HG02870 (cell line): ENCODE data around the gene LCN15.
"Not testable (repeated sequence)": the region's sequence is repeated elsewhere in the genome, so short reads cannot be mapped to it uniquely, and the experiment has no call there.

Source experiments
- ATAC-seq: cut with Tn5 transposase; IDR thresholded peaks from one replicate; pipeline ENCODE4 v1.9.1; 2021; ENCODE audit warnings: mild to moderate bottlenecking, moderate library complexity; ENCODE audit not compliant: unreplicated experiment

The LCN15 gene

GRCh38 chr9:136756836-136757235 is 7.5 kb downstream of the LCN15 start:
- no peak for ATAC-seq

- ATAC-seq = no peak
Observed at GRCh38 chr9:136756134-136756438, 8.2 kb downstream of the LCN15 start.

GRCh38 chr9:136755302-136756133 is 8.8 kb downstream of the LCN15 start:
- not testable (repeated sequence) for ATAC-seq

- no peak for ATAC-seq
Observed at GRCh38 chr9:136754626-136755301, 9.6 kb downstream of the LCN15 start.

GRCh38 chr9:136754059-136754572 is 10.2 kb downstream of the LCN15 start:
- ATAC-seq = no peak

GRCh38 chr9:136753371-136754058 is 10.8 kb downstream of the LCN15 start:
- no peak for ATAC-seq

GRCh38 chr9:136751814-136752213 is 12.5 kb downstream of the LCN15 start:
- no peak for ATAC-seq

- no peak for ATAC-seq
Observed at GRCh38 chr9:136751244-136751643, 13.1 kb downstream of the LCN15 start.

GRCh38 chr9:136750526-136750925 is 13.8 kb downstream of the LCN15 start:
- ATAC-seq = no peak

- no peak for ATAC-seq
Observed at GRCh38 chr9:136748666-136749611, 15.4 kb downstream of the LCN15 start.

- no peak for ATAC-seq
Observed at GRCh38 chr9:136748201-136748600, 16.1 kb downstream of the LCN15 start, which contains the start of gene LCN6. LCN6 (minus strand) TSS chr9:136748525; CDS start chr9:136748483, 42 bp downstream.

GRCh38 chr9:136747161-136748060 is 16.9 kb downstream of the LCN15 start:
- ATAC-seq = no peak

- ATAC-seq = no peak
Observed at GRCh38 chr9:136746621-136747020, 17.7 kb downstream of the LCN15 start.

- no peak for ATAC-seq
Observed at GRCh38 chr9:136746155-136746490, 18.2 kb downstream of the LCN15 start.

- no peak for ATAC-seq
Observed at GRCh38 chr9:136745389-136746154, 18.7 kb downstream of the LCN15 start.

GRCh38 chr9:136744773-136745172 is 19.5 kb downstream of the LCN15 start:
- ATAC-seq = no peak

GRCh38 chr9:136743639-136744211 is 20.6 kb downstream of the LCN15 start:
- no peak for ATAC-seq

GRCh38 chr9:136742591-136743391 is 21.5 kb downstream of the LCN15 start, which contains the start of gene LCN10:
LCN10 (minus strand) TSS chr9:136742940; CDS start chr9:136742903, 37 bp downstream.
- ATAC-seq = no peak
